ENCODE measurements around the gene ALDH1L1. TPM values are rescaled to one million over a fixed set of nuclear protein-coding genes. Genes with fewer than 3 reads are reported as not detected.

The ALDH1L1 gene
- total and polyA plus RNA-seq, 9 of the 15 experiments (the other 6 are each of a cell fraction or from before 2014, with no cell fraction given): 0.06 to 1.9 (median 0.57) TPM; not detected in 1

GRCh38 chr3:126125781-126126251, 54.6 kb downstream of the ALDH1L1 start:
- in situ Hi-C loops (cut with MboI): loop anchor here (25.0 kb wide), 1 partner anchor 261 kb away; the partner anchor contains the start of gene CFAP100
- Histone ChIP-seq H3K9me3 (replicated peaks; ENCODE audit: control insufficient read depth, insufficient read depth, low read depth, low read length) (no peaks in the 10 kb centered on the region), H3K9ac (ENCODE audit: insufficient read depth in 1 of 2, low read depth in 2 of 2, low read length in 2 of 2) (no peak overlapping the region), H3K27ac (ENCODE audit: extremely low read depth, low read depth, low read length) (no peak overlapping the region), H3K4me3 (no peak overlapping the region), H3K4me2 (ENCODE audit: insufficient read depth, low read length) (no peak overlapping the region), H3K79me2 (ENCODE audit: control insufficient read depth, insufficient read depth, low read length) (no peaks in the 10 kb centered on the region), H3K36me3 (ENCODE audit: control insufficient read depth, insufficient read depth, low read length) (no peaks in the 10 kb centered on the region), H3K4me1 (replicated peaks in 1 of 2; ENCODE audit: control insufficient read depth in 2 of 2, insufficient read depth in 2 of 2, low read length in 2 of 2) (no peaks in the 10 kb centered on the region), H4K20me1 (replicated peaks; ENCODE audit: control insufficient read depth, insufficient read depth, low read length) (no peaks in the 10 kb centered on the region), H3K9me1 (ENCODE audit: control insufficient read depth, insufficient read depth, low read length) (no peaks in the 10 kb centered on the region), H3K27me3 (ENCODE audit: control insufficient read depth in 2 of 2, insufficient read depth in 2 of 2, low read length in 2 of 2) (peaks cover 2 to 19% of the 10 kb centered on the region in 2 experiments; a peak in 3 of 5 replicates), H2AFZ (ENCODE audit: low read depth, low read length) (no peak overlapping the region)
- no peak for FAIRE-seq
- ATAC-seq: no peak
- no peak for DNase-seq (ENCODE audit: extremely low read depth in 1 of 4, low spot score in 3 of 4)
- ChIA-PET POLR2A (no interaction called here), CTCF (ENCODE audit: low intra/inter-chr PET ratio) (no interaction called here)
- intact Hi-C loops (cut with micrococcal nuclease): no loop called here
- no TSS peak for BruUV-seq (replicated peaks)
- 0% methylated on average over 1 of the region's 2 CpGs for WGBS (ENCODE audit: insufficient coverage, low coverage, missing lambda C conversion rate)
- TF ChIP-seq POLR3A (IDR thresholded peaks at IDR 0.05; ENCODE audit: borderline replicate concordance, extremely low read depth, insufficient read depth, insufficient read length): no peak
- no peak for TF ChIP-seq NFE2 (IDR thresholded peaks at IDR 0.05; ENCODE audit: low read depth)
- TF ChIP-seq MEF2D (tag; conservative IDR thresholded peaks at IDR 0.05; ENCODE audit: low read depth): no peak
- no peak for TF ChIP-seq NELFE (IDR thresholded peaks at IDR 0.05; ENCODE audit: insufficient read depth, insufficient read length)
- no peak for TF ChIP-seq TRIM25 (IDR thresholded peaks at IDR 0.05; ENCODE audit: borderline replicate concordance)
- TF ChIP-seq ZNF408 (CRISPR knock-in tag; IDR thresholded peaks at IDR 0.05; ENCODE audit: low read depth): no peak
- TF ChIP-seq SRSF1 (IDR thresholded peaks at IDR 0.05; ENCODE audit: low read depth, low read length): no peak
- TF ChIP-seq, protein P1, sequence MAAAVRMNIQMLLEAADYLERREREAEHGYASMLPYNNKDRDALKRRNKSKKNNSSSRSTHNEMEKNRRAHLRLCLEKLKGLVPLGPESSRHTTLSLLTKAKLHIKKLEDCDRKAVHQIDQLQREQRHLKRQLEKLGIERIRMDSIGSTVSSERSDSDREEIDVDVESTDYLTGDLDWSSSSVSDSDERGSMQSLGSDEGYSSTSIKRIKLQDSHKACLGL (CRISPR knock-in tag; IDR thresholded peaks at IDR 0.05; ENCODE audit: borderline replicate concordance, poor library complexity, severe bottlenecking): no peak
- TF ChIP-seq PHB2 (IDR thresholded peaks at IDR 0.05; ENCODE audit: low read depth): no peak
- TF ChIP-seq CEBPZ (IDR thresholded peaks at IDR 0.05; ENCODE audit: borderline replicate concordance, low read depth, low read length): no peak
- TF ChIP-seq, protein P2, sequence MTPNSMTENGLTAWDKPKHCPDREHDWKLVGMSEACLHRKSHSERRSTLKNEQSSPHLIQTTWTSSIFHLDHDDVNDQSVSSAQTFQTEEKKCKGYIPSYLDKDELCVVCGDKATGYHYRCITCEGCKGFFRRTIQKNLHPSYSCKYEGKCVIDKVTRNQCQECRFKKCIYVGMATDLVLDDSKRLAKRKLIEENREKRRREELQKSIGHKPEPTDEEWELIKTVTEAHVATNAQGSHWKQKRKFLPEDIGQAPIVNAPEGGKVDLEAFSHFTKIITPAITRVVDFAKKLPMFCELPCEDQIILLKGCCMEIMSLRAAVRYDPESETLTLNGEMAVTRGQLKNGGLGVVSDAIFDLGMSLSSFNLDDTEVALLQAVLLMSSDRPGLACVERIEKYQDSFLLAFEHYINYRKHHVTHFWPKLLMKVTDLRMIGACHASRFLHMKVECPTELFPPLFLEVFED (CRISPR knock-in tag; conservative IDR thresholded peaks at IDR 0.05): no peak
- no peak for TF ChIP-seq FUS (optimal IDR thresholded peaks at IDR 0.05; ENCODE audit: low read depth, low read length)
- no peak for TF ChIP-seq ETV5 (CRISPR knock-in tag; IDR thresholded peaks at IDR 0.05; ENCODE audit: low read depth)
- TF ChIP-seq ZNF311 (CRISPR knock-in tag; IDR thresholded peaks at IDR 0.05): no peak
- TF ChIP-seq ZNF436 (CRISPR knock-in tag; IDR thresholded peaks at IDR 0.05): no peak
- no peak for TF ChIP-seq FOXJ3 (CRISPR knock-in tag; IDR thresholded peaks at IDR 0.05)
